GM13976 (cell line): ENCODE results near the gene RMI1.
A peak's percentile ranks its signal among the peaks of the same experiment; 100 is the strongest.
"Not testable (repeated sequence)": the region's sequence is repeated elsewhere in the genome, so short reads cannot be mapped to it uniquely, and the experiment has no call there.

ENCODE experiments used
- DNase-seq: peaks from one replicate; pipeline ENCODE4 v3.0.0; 2012; ENCODE audit warnings: low spot score
- CTCF ChIP-seq: IDR thresholded peaks from 2 replicates; pipeline ENCODE4 v1.5.1; 2012; ENCODE audit warnings: borderline replicate concordance, mild to moderate bottlenecking; ENCODE audit not compliant: insufficient read depth; ENCODE audit errors: extremely low read depth, missing control alignments, control extremely low read depth
- in situ Hi-C: fragments of 300-500 bp; cut with MboI; formaldehyde crosslinking; loops from one replicate; pipeline ENCODE4 v1.12.0; 2022; ENCODE audit warnings: low sequenced_read_pairs, mixed read lengths, inconsistent platforms; ENCODE audit not compliant: unreplicated experiment

The RMI1 gene

GRCh38 chr9:83935276-83935935 lies 45.2 kb upstream of the RMI1 start:
- TF ChIP-seq CTCF = no peak
- in situ Hi-C loops = loop anchor here (10.0 kb wide), 2 partner anchors 239 to 329 kb away; no protein-coding TSS in a partner anchor
- DNase-seq = no peak

- no peak for DNase-seq
- in situ Hi-C loops = loop anchor here (10.0 kb wide), 2 partner anchors 238 to 328 kb away; no protein-coding TSS in a partner anchor
- TF ChIP-seq CTCF = no peak
Measured at GRCh38 chr9:83936523-83936922, 44.1 kb upstream of the RMI1 start.

GRCh38 chr9:83937861-83938455 lies 42.6 kb upstream of the RMI1 start:
- DNase-seq = peak; percentile 57
- in situ Hi-C loops = loop anchor here (10.0 kb wide), 2 partner anchors 237 to 327 kb away; no protein-coding TSS in a partner anchor
- peak; percentile 54 for TF ChIP-seq CTCF

- in situ Hi-C loops = no loop called here
- no peak for TF ChIP-seq CTCF
- DNase-seq = no peak
Measured at GRCh38 chr9:83940590-83941303, 39.9 kb upstream of the RMI1 start.

GRCh38 chr9:83948096-83948495 lies 32.5 kb upstream of the RMI1 start:
- in situ Hi-C loops, DNase-seq: not testable (repeated sequence)

GRCh38 chr9:83956086-83956435 lies 24.5 kb upstream of the RMI1 start:
- in situ Hi-C loops = no loop called here
- peak; percentile 65 for DNase-seq
- TF ChIP-seq CTCF = no peak

GRCh38 chr9:83956436-83957247 lies 24.0 kb upstream of the RMI1 start:
- in situ Hi-C loops = no loop called here
- TF ChIP-seq CTCF = no peak
- DNase-seq = peak; percentile 83
